CD4-positive, alpha-beta T cell (primary cell): ENCODE results near the gene RPL39L. TPM values are rescaled to one million over a fixed set of nuclear protein-coding genes. Genes with fewer than 3 reads are reported as not detected.

Experiments
- ATAC-seq: fragments of 200-7000 bp; cut with Tn5 transposase; one replicate; pipeline ENCODE4 v1.10.0; 2022; ENCODE audit warnings: mild to moderate bottlenecking; ENCODE audit not compliant: poor library complexity
- CTCF ChIA-PET: fragments of 350-600 bp; sonication (Branson Sonifier 250); formaldehyde crosslinking; loops from one replicate; lab custom pipeline; 2021; ENCODE audit warnings: antibody characterized with exemption, inconsistent platforms; lab: Charles Lee
- POLR2A ChIA-PET: fragments of 350-600 bp; sonication (Branson Sonifier 250); formaldehyde crosslinking; loops from one replicate; lab custom pipeline; 2021; ENCODE audit warnings: antibody characterized with exemption, inconsistent platforms; lab: Charles Lee
- DNase-seq, 14 experiments: peaks; one replicate each; pipeline ENCODE4 v3.0.0-alpha.2; 2013 to 2020; ENCODE audit warnings: mixed read lengths in 2 of 14
- H3K27ac ChIP-seq, 2 donors: one replicate each; pipeline versions ENCODE4 v1.5.1 to v1.7.0; 2013; ENCODE audit warnings: low read length in 2 of 2, low read depth in 1 of 2, mild to moderate bottlenecking in 1 of 2
- H3K27me3 ChIP-seq, 2 experiments: 1 replicate in 1 of 2; 2 replicates in 1 of 2; pipeline versions ENCODE4 v1.6.1 to v1.7.0; 2013; ENCODE audit warnings: low read length in 2 of 2, control low read depth in 1 of 2, mild to moderate bottlenecking in 1 of 2, moderate library complexity in 1 of 2; ENCODE audit not compliant: insufficient read depth in 2 of 2, control insufficient read depth in 1 of 2
- H3K36me3 ChIP-seq: one replicate; pipeline ENCODE4 v1.6.1; 2013; ENCODE audit warnings: low read length, control low read depth; ENCODE audit not compliant: insufficient read depth
- H3K4me1 ChIP-seq: one replicate; pipeline ENCODE4 v1.6.1; 2013; ENCODE audit warnings: low read length, control low read depth; ENCODE audit not compliant: insufficient read depth
- H3K4me3 ChIP-seq: one replicate; pipeline ENCODE4 v1.5.1; 2013; ENCODE audit warnings: mild to moderate bottlenecking, low read length, moderate library complexity
- H3K9me3 ChIP-seq, 2 experiments: 1 replicate in 1 of 2; 2 replicates in 1 of 2; pipeline versions ENCODE4 v1.6.1 to v1.7.0; 2013; ENCODE audit warnings: low read length in 2 of 2, mild to moderate bottlenecking in 2 of 2, control low read depth in 1 of 2, moderate library complexity in 1 of 2; ENCODE audit not compliant: control insufficient read depth in 1 of 2, insufficient read depth in 1 of 2
- H3K27ac Mint-ChIP-seq: one replicate; pipeline ENCODE4 v1.8.0; 2020; ENCODE audit warnings: mixed read lengths
- H3K27me3 Mint-ChIP-seq: one replicate; pipeline ENCODE4 v1.8.0; 2021; ENCODE audit warnings: mixed read lengths
- H3K36me3 Mint-ChIP-seq: one replicate; pipeline ENCODE4 v1.8.0; 2021; ENCODE audit warnings: low read depth, mixed read lengths
- H3K4me1 Mint-ChIP-seq: one replicate; pipeline ENCODE4 v1.8.0; 2021; ENCODE audit warnings: low read depth, mixed read lengths
- H3K4me3 Mint-ChIP-seq: one replicate; pipeline ENCODE4 v1.8.0; 2020; ENCODE audit warnings: mild to moderate bottlenecking, mixed read lengths
- H3K9me3 Mint-ChIP-seq: one replicate; pipeline ENCODE4 v1.8.0; 2020; ENCODE audit warnings: mixed read lengths
- CTCF ChIP-seq: fragments of 200-600 bp; IDR thresholded peaks from one replicate; pipeline ENCODE4 v1.8.0; 2022; ENCODE audit warnings: antibody characterized with exemption, mild to moderate bottlenecking
- intact Hi-C, 2 experiments: fragments of 100-400 bp; cut with DNase I in 1 of 2; cut with micrococcal nuclease in 1 of 2; formaldehyde crosslinking; loops; one replicate each; pipeline versions ENCODE4 v1.15.1 to v1.9.0; 2023 to 2025; cut with DNase I, micrococcal nuclease
- total RNA-seq, 174 experiments: library from RNA in 2 of 174; stranded (reverse) in 2 of 174; gene quantifications; one replicate each; pipeline ENCODE4 v1.2.3 and lab custom pipeline; 2021 to 2026

RPL39L gene
- total RNA-seq, 2 experiments from 2014 or later: 1.1 to 1.7 TPM

- DNase-seq: no peak
- Histone ChIP-seq H3K9me3 (no peaks in the 10 kb centered on the region), H3K4me3 (no peak overlapping the region), H3K27ac (no peak overlapping the region), H3K27me3 (no peaks in the 10 kb centered on the region), H3K4me1 (peaks cover 15% of the 10 kb centered on the region), H3K36me3 (no peaks in the 10 kb centered on the region)
- no peak for TF ChIP-seq CTCF
- no peaks in the 10 kb centered on the region for H3K9me3 Mint-ChIP-seq
- H3K27me3 Mint-ChIP-seq: no peaks in the 10 kb centered on the region
- H3K27ac Mint-ChIP-seq: no peak overlapping the region
- H3K4me3 Mint-ChIP-seq: no peak overlapping the region
- ATAC-seq: no peak
- ChIA-PET CTCF (no interaction called here), POLR2A (no interaction called here)
- intact Hi-C loops: no loop called here
- peaks cover 29% of the 10 kb centered on the region for H3K4me1 Mint-ChIP-seq
- no peaks in the 10 kb centered on the region for H3K36me3 Mint-ChIP-seq
Observed at GRCh38 chr3:187103251-187103650, 36.0 kb downstream of the RPL39L start.

- peak overlapping the region in 1 of 2 donors; percentile 23 for H3K27ac ChIP-seq
- H3K27me3 ChIP-seq: no peaks in the 10 kb centered on the region
- ChIA-PET POLR2A (interaction anchor here (0.6 to 1.7 kb wide), 10 partner anchors 10 to 275 kb away, joined by 3 to 8 read pairs (median 4); partner anchors contain the start of gene RPL39L), CTCF (interaction anchor here (0.6 to 2.0 kb wide), 6 partner anchors 11 to 212 kb away, joined by 3 to 7 read pairs (median 4); partner anchors contain the start of gene RPL39L)
- no peak for ATAC-seq
- Mint-ChIP-seq H3K4me1 (peaks cover 30% of the 10 kb centered on the region), H3K36me3 (peaks cover 1% of the 10 kb centered on the region), H3K27me3 (no peaks in the 10 kb centered on the region), H3K4me3 (peak overlapping the region; percentile 71), H3K27ac (peak overlapping the region; percentile 67), H3K9me3 (peaks cover 3% of the 10 kb centered on the region)
- H3K4me3 ChIP-seq: peak overlapping the region; percentile 43
- H3K9me3 ChIP-seq: no peaks in the 10 kb centered on the region
- intact Hi-C loops: no loop called here
- H3K4me1 ChIP-seq: peaks cover 15% of the 10 kb centered on the region
- DNase-seq: no peak
- TF ChIP-seq CTCF: no peak
- H3K36me3 ChIP-seq: no peaks in the 10 kb centered on the region
Observed at GRCh38 chr3:187102073-187102634, 37.1 kb downstream of the RPL39L start.

GRCh38 chr3:187101184-187102072 lies 37.9 kb downstream of the RPL39L start:
- Histone ChIP-seq H3K4me1 (peaks cover 15% of the 10 kb centered on the region), H3K9me3 (no peaks in the 10 kb centered on the region), H3K27ac (peak overlapping the region in 1 of 2 donors; percentile 23), H3K36me3 (no peaks in the 10 kb centered on the region), H3K27me3 (no peaks in the 10 kb centered on the region), H3K4me3 (peak overlapping the region; percentile 43)
- DNase-seq (peak; percentile 33 to 72 (median 50)), ATAC-seq (peak; percentile 80)
- TF ChIP-seq CTCF: no peak
- Mint-ChIP-seq H3K9me3 (peaks cover 7% of the 10 kb centered on the region), H3K27me3 (no peaks in the 10 kb centered on the region), H3K27ac (peak overlapping the region; percentile 67), H3K4me3 (peak overlapping the region; percentile 71), H3K36me3 (peaks cover 8% of the 10 kb centered on the region), H3K4me1 (peaks cover 37% of the 10 kb centered on the region)
- CTCF ChIA-PET: interaction anchor here (0.7 to 2.1 kb wide), 7 partner anchors 12 to 63 kb away, joined by 3 to 7 read pairs (median 4); partner anchors contain the start of gene RPL39L
- intact Hi-C loops: no loop called here
- POLR2A ChIA-PET: interaction anchor here (0.6 to 1.7 kb wide), 12 partner anchors 11 to 1515 kb away, joined by 3 to 8 read pairs (median 4); partner anchors contain the start of genes EIF4A2, RPL39L and SENP2
